ENCODE results near the gene IFT80. TPM values are rescaled to one million over a fixed set of nuclear protein-coding genes. Genes with fewer than 3 reads are reported as not detected.

IFT80 gene
- total RNA-seq, 1 experiment from 2014 or later, result 26.3 TPM

- no peaks in the 10 kb centered on the region for H3K9me2 ChIP-seq (ENCODE audit: insufficient read depth)
- POLR2A ChIA-PET, result no interaction called here
- ATAC-seq, result no peak
- intact Hi-C loops (cut with micrococcal nuclease), result no loop called here
- BruUV-seq (replicated peaks), result no TSS peak
- H4K20me1 ChIP-seq (ENCODE audit: insufficient read depth), result no peaks in the 10 kb centered on the region
- DNase-seq (ENCODE audit: low read depth, low spot score), result no peak
- RAD21 ChIA-PET (ENCODE audit: low non-redundant PET in 1 of 2, low total read pairs in 2 of 2, uncharacterized antibody in 2 of 2, unreplicated experiment in 2 of 2), result no interaction called here
- no peaks in the 10 kb centered on the region for H3K4me1 ChIP-seq (ENCODE audit: control insufficient read depth in 1 of 2, insufficient read depth in 2 of 2, low read length in 2 of 2)
- H3K4me3 ChIP-seq (replicated peaks in 1 of 2; ENCODE audit: low read depth in 1 of 2, low read length in 2 of 2), result no peak overlapping the region
- no peaks in the 10 kb centered on the region for H3K79me2 ChIP-seq (ENCODE audit: insufficient read depth, low read length)
- H3K27me3 ChIP-seq (ENCODE audit: insufficient read depth, low read length), result no peaks in the 10 kb centered on the region
- H3K4me2 ChIP-seq (ENCODE audit: low read length), result no peak overlapping the region
- CTCF ChIA-PET, result no interaction called here
- no peak overlapping the region for H2AFZ ChIP-seq (ENCODE audit: low read depth, low read length, poor library complexity, severe bottlenecking)
- TF ChIP-seq ZNF274 (IDR thresholded peaks at IDR 0.05; ENCODE audit: low read depth, low read length), result no peak
- no peak for TF ChIP-seq JUND (IDR thresholded peaks at IDR 0.05)
- H3K36me3 ChIP-seq (ENCODE audit: control insufficient read depth in 1 of 2, insufficient read depth in 2 of 2, low read length in 2 of 2), result no peaks in the 10 kb centered on the region
- H3K9me3 ChIP-seq (ENCODE audit: control insufficient read depth in 1 of 2, insufficient read depth in 1 of 2, low read depth in 1 of 2, low read length in 2 of 2), result no peaks in the 10 kb centered on the region
- H3K27ac ChIP-seq (ENCODE audit: low read depth, low read length), result no peak overlapping the region
- no peak overlapping the region for H3K9ac ChIP-seq (ENCODE audit: low read length)
These were observed 84.0 kb downstream of the IFT80 start for GRCh38 chr3:160314995-160315394.

- no peaks in the 10 kb centered on the region for H3K36me3 ChIP-seq (ENCODE audit: control insufficient read depth in 1 of 2, insufficient read depth in 2 of 2, low read length in 2 of 2)
- H2AFZ ChIP-seq (ENCODE audit: low read depth, low read length, poor library complexity, severe bottlenecking), result no peak overlapping the region
- no peaks in the 10 kb centered on the region for H3K27me3 ChIP-seq (ENCODE audit: insufficient read depth, low read length)
- DNase-seq (ENCODE audit: low read depth, low spot score), result no peak
- no peak overlapping the region for H3K4me3 ChIP-seq (replicated peaks in 1 of 2; ENCODE audit: low read depth in 1 of 2, low read length in 2 of 2)
- no peak overlapping the region for H3K9ac ChIP-seq (ENCODE audit: low read length)
- no peaks in the 10 kb centered on the region for H3K9me2 ChIP-seq (ENCODE audit: insufficient read depth)
- no peaks in the 10 kb centered on the region for H4K20me1 ChIP-seq (ENCODE audit: insufficient read depth)
- TF ChIP-seq SP1 (IDR thresholded peaks at IDR 0.05; ENCODE audit: low read depth) (no peak), EZH2 (IDR thresholded peaks at IDR 0.05) (no peak), YY1 (IDR thresholded peaks at IDR 0.05; ENCODE audit: extremely low read depth, insufficient replicate concordance, low read depth, low read length) (no peak), POLR2AphosphoS5 (IDR thresholded peaks at IDR 0.05; ENCODE audit: low read depth, low read length) (no peak), CBX3 (IDR thresholded peaks at IDR 0.05; ENCODE audit: low read depth) (no peak), ZBTB33 (IDR thresholded peaks at IDR 0.05; ENCODE audit: extremely low read depth, insufficient replicate concordance, low read length) (no peak), CTCF (IDR thresholded peaks at IDR 0.05 in 2 of 3, conservative IDR thresholded peaks at IDR 0.05 in 1 of 3; ENCODE audit: borderline replicate concordance in 1 of 3, insufficient read depth in 1 of 3, low read depth in 2 of 3, low read length in 2 of 3) (no peak), ATF3 (IDR thresholded peaks at IDR 0.05) (no peak), ZFX (IDR thresholded peaks at IDR 0.05) (no peak), TCF7L2 (IDR thresholded peaks at IDR 0.05; ENCODE audit: borderline replicate concordance, extremely low read depth, insufficient read depth, insufficient read length) (no peak), MAX (IDR thresholded peaks at IDR 0.05) (no peak), RAD21 (IDR thresholded peaks at IDR 0.05; ENCODE audit: low read depth) (no peak), ELF1 (IDR thresholded peaks at IDR 0.05; ENCODE audit: borderline replicate concordance, low read depth) (no peak), JUND (IDR thresholded peaks at IDR 0.05) (no peak), EZH2phosphoT487 (IDR thresholded peaks at IDR 0.05; ENCODE audit: borderline replicate concordance) (no peak), ZNF274 (IDR thresholded peaks at IDR 0.05; ENCODE audit: low read depth, low read length) (no peak), CEBPB (IDR thresholded peaks at IDR 0.05; ENCODE audit: low read depth) (no peak)
- ChIA-PET POLR2A (no interaction called here), CTCF (no interaction called here), RAD21 (ENCODE audit: low non-redundant PET in 1 of 2, low total read pairs in 2 of 2, uncharacterized antibody in 2 of 2, unreplicated experiment in 2 of 2) (no interaction called here)
- H3K4me2 ChIP-seq (ENCODE audit: low read length), result no peak overlapping the region
- ATAC-seq, result no peak
- no peaks in the 10 kb centered on the region for H3K4me1 ChIP-seq (ENCODE audit: control insufficient read depth in 1 of 2, insufficient read depth in 2 of 2, low read length in 2 of 2)
- intact Hi-C loops (cut with micrococcal nuclease), result no loop called here
- BruUV-seq (replicated peaks), result no TSS peak
- no peaks in the 10 kb centered on the region for H3K9me3 ChIP-seq (ENCODE audit: control insufficient read depth in 1 of 2, insufficient read depth in 1 of 2, low read depth in 1 of 2, low read length in 2 of 2)
- H3K79me2 ChIP-seq (ENCODE audit: insufficient read depth, low read length), result no peaks in the 10 kb centered on the region
- no peak overlapping the region for H3K27ac ChIP-seq (ENCODE audit: low read depth, low read length)
These were observed 86.9 kb downstream of the IFT80 start for GRCh38 chr3:160312014-160312624.

All from HCT116 (cell line).